ENCODE measurements around the gene ARHGAP31.
"Not testable (repeated sequence)": the region's sequence is repeated elsewhere in the genome, so short reads cannot be mapped to it uniquely, and the experiment has no call there.

ARHGAP31 gene

DNA sequence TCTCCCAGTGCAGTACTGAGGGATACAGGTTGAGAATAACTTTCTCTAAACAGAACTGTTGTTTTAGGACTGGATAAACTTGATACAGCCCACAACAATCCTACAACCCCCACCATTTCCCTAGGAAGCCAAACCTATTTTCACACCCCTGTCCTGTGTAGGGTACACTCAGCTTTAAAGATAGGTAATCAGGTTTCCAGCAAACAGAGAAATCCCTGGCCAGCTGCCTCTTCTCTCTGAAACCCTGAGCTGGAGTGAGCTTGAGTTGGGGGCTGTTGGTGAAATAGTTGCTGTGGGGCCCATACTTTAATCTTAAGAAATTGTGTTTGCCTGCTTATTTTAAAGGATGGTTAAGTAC, 22.1 kb downstream of the ARHGAP31 start:
- Histone ChIP-seq H3K27ac (no peak overlapping the region), H3K27me3 (no peaks in the 10 kb centered on the region), H3K4me3 (no peak overlapping the region), H3K36me3 (peaks cover 0 to 5% (median 0%) of the 10 kb centered on the region in 3 donors), H3K9me3 (no peaks in the 10 kb centered on the region), H3K4me1 (no peaks in the 10 kb centered on the region)
- intact Hi-C loops (cut with DNase I; ENCODE audit: low total_unique reads): no loop called here
- no peak for DNase-seq
- TF ChIP-seq, protein P1, sequence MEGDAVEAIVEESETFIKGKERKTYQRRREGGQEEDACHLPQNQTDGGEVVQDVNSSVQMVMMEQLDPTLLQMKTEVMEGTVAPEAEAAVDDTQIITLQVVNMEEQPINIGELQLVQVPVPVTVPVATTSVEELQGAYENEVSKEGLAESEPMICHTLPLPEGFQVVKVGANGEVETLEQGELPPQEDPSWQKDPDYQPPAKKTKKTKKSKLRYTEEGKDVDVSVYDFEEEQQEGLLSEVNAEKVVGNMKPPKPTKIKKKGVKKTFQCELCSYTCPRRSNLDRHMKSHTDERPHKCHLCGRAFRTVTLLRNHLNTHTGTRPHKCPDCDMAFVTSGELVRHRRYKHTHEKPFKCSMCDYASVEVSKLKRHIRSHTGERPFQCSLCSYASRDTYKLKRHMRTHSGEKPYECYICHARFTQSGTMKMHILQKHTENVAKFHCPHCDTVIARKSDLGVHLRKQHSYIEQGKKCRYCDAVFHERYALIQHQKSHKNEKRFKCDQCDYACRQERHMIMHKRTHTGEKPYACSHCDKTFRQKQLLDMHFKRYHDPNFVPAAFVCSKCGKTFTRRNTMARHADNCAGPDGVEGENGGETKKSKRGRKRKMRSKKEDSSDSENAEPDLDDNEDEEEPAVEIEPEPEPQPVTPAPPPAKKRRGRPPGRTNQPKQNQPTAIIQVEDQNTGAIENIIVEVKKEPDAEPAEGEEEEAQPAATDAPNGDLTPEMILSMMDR (IDR thresholded peaks at IDR 0.05): no peak

GRCh38 chr3:119318876-119319275, 24.7 kb downstream of the ARHGAP31 start:
- no peak overlapping the region for H3K4me3 ChIP-seq
- no peak for DNase-seq

GRCh38 chr3:119319311-119319710, 25.1 kb downstream of the ARHGAP31 start:
- H3K36me3 ChIP-seq: no peaks in the 10 kb centered on the region
- intact Hi-C loops (cut with DNase I; ENCODE audit: low total_unique reads): no loop called here
- no peaks in the 10 kb centered on the region for H3K27me3 ChIP-seq
- H3K4me1 ChIP-seq: peaks cover 0 to 10% (median 3%) of the 10 kb centered on the region in 4 donors
- H3K27ac ChIP-seq: no peak overlapping the region
- TF ChIP-seq, protein P1 (IDR thresholded peaks at IDR 0.05): no peak
- no peaks in the 10 kb centered on the region for H3K9me3 ChIP-seq
- DNase-seq: no peak
- no peak overlapping the region for H3K4me3 ChIP-seq

More at GRCh38 chr3:119318876-119319275, 24.7 kb downstream of the ARHGAP31 start:
- H3K27ac ChIP-seq: no peak overlapping the region
- H3K9me3 ChIP-seq: no peaks in the 10 kb centered on the region
- intact Hi-C loops (cut with DNase I; ENCODE audit: low total_unique reads): no loop called here
- TF ChIP-seq, protein P1 (IDR thresholded peaks at IDR 0.05): no peak
- H3K4me1 ChIP-seq: peaks cover 0 to 10% (median 3%) of the 10 kb centered on the region in 4 donors
- peaks cover 0 to 2% (median 0%) of the 10 kb centered on the region in 3 donors for H3K36me3 ChIP-seq
- H3K27me3 ChIP-seq: no peaks in the 10 kb centered on the region

DNA sequence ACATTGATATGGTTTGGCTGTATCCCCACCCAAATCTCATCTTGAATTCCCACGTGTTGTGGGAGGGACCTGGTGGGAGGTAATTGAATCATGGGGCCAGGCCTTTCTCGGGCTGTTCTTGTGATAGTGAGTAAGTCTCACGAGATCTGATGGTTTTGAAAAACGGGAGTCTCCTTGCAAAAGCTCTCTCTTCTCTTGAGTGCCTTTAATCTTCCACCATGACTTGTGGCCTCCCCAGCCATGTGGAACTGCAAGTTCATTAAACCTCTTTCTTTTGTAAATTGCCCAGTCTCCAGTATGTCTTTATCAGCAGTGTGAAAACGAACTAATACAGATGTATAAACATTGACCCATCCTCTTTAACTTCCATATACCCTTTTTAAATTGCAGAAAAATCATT, 26.6 kb downstream of the ARHGAP31 start:
- not testable (repeated sequence) for H3K4me3 ChIP-seq, H3K4me1 ChIP-seq, H3K36me3 ChIP-seq, H3K9me3 ChIP-seq, H3K27ac ChIP-seq, DNase-seq, H3K27me3 ChIP-seq
- intact Hi-C loops (cut with DNase I; ENCODE audit: low total_unique reads): loop anchor here (10.0 kb wide), 1 partner anchor 144 kb away; the partner anchor contains the start of genes POGLUT1 and TMEM39A

DNA sequence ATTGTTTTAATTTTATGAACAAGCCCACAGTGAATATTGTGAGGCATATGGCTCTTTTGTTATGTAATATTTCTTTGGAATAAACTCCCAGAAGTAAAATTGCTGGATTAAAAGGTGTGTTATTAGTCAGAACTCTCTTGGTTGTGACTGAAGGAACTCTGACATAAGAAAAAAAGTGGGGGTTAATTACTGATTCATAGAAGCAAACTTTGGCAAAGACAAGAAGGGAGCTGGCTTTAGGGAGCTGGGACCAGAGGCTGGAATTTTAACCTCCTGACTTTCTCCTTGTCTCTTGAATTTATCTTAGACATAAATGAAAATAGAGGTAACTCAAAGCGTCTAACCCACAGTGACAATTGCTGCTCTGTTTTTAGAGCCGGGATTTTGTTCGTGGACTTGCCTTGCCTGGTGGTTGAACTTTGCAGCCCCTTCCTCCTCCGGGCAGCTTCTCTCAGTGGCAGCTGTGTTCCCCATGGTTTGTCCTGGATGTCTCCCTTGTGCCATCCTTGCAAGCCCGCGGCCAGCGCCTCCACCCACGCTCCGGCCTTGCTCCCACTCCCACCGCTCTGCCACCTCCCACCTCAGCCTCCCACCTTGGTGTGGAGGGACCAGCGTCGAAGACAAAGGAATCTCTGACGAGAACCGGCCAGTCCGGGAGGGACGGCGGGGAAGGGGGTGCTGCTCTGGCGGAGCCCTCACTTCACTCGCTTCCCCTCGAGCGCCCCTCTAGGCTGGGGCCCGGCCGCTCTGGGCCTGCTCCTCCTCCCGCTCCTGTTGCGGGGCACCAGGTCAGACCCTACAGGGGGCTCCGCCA, 28.0 kb downstream of the ARHGAP31 start:
- no peaks in the 10 kb centered on the region for H3K27me3 ChIP-seq
- TF ChIP-seq, protein P1 (IDR thresholded peaks at IDR 0.05): no peak
- H3K9me3 ChIP-seq: no peaks in the 10 kb centered on the region
- peak overlapping the region; percentile 61 to 89 for H3K4me3 ChIP-seq
- DNase-seq: no peak
- peaks cover 0 to 10% (median 3%) of the 10 kb centered on the region in 4 donors for H3K4me1 ChIP-seq
- H3K27ac ChIP-seq: peak overlapping the region; percentile 88 to 91
- intact Hi-C loops (cut with DNase I; ENCODE audit: low total_unique reads): loop anchor here (10.0 kb wide), 1 partner anchor 143 kb away; the partner anchor contains the start of genes POGLUT1 and TMEM39A
- H3K36me3 ChIP-seq: no peaks in the 10 kb centered on the region

All from tibial artery (tissue), 4 donors.